GM10248 (cell line): ENCODE measurements around the gene ACMSD.

ENCODE experiments used
- CTCF ChIA-PET: fragments of 300-600 bp; sonication (Branson Sonifier 250); formaldehyde crosslinking; extraction: SDS; loops from one replicate; lab custom pipeline; 2021; ENCODE audit warnings: antibody characterized with exemption; lab: Yijun Ruan, JAX
- POLR2A ChIA-PET: fragments of 350-650 bp; sonication (Branson Sonifier 250); formaldehyde crosslinking; extraction: SDS; loops from one replicate; lab custom pipeline; 2020; ENCODE audit warnings: antibody characterized with exemption; lab: Yijun Ruan, JAX
- DNase-seq: peaks from one replicate; pipeline ENCODE4 v3.0.0; 2012; ENCODE audit errors: extremely low spot score
- TF ChIP-seq, protein P1 (sequence below): IDR thresholded peaks from 2 replicates; pipeline ENCODE4 v1.5.1; 2012; ENCODE audit warnings: mild to moderate bottlenecking, low read depth; ENCODE audit errors: extremely low read depth, missing control alignments, control extremely low read depth

The ACMSD gene

DNA sequence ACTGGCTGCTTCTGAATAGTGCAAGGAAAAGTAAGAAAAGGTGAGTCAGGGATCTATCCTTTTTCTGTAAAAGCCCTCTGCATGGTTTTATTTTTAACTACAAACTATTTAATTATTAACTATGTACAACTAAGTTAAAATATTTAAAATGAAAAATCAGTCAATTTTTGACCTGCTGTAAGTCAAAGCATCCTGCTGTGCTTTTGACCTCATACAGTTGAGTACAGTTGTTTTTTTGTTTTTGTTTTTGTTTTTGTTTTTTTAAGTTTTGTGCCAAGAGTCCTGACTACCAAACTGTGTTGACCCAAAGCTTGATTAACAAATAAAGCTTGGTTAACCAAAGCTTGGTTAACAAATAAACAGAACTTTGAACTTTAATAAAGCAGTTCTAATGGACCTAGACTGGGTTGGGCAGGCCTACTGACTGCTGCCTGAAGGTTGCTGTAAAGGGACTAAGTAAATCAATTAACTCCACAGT lies at the start of gene ACMSD:
Gene ACMSD (plus strand): TSS at position 474 of the 478 bp plus-strand sequence. CDS start 67 bp downstream, outside the sequence.
- POLR2A ChIA-PET, result no interaction called here
- no peak for DNase-seq
- CTCF ChIA-PET, result no interaction called here
- TF ChIP-seq, protein P1, sequence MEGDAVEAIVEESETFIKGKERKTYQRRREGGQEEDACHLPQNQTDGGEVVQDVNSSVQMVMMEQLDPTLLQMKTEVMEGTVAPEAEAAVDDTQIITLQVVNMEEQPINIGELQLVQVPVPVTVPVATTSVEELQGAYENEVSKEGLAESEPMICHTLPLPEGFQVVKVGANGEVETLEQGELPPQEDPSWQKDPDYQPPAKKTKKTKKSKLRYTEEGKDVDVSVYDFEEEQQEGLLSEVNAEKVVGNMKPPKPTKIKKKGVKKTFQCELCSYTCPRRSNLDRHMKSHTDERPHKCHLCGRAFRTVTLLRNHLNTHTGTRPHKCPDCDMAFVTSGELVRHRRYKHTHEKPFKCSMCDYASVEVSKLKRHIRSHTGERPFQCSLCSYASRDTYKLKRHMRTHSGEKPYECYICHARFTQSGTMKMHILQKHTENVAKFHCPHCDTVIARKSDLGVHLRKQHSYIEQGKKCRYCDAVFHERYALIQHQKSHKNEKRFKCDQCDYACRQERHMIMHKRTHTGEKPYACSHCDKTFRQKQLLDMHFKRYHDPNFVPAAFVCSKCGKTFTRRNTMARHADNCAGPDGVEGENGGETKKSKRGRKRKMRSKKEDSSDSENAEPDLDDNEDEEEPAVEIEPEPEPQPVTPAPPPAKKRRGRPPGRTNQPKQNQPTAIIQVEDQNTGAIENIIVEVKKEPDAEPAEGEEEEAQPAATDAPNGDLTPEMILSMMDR, result no peak

DNA sequence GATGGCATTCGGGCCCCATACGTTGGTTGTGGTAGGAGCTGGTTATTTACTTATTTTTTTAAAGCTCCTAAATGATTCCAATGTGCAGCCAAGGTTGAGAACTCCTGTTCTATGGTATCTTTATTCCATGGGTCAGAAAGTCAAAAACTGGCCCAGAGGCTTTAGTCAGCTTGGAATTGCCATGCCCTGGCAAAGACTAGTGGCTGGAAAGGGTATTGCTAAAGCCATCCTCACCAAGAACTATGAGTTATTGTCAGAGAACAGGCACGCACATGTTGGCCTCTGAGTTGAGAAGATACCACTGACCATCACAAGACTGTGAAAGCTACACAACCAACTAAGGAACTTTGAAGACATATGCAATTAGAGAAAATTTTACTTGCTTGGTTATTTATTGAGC lies 47.9 kb upstream of the ACMSD start:
- POLR2A ChIA-PET, result no interaction called here
- TF ChIP-seq, protein P1, result no peak
- CTCF ChIA-PET, result interaction anchor here (0.7 to 1.2 kb wide), 4 partner anchors 9 to 23 kb away, joined by 3 read pairs; no protein-coding TSS in a partner anchor
- DNase-seq, result no peak

DNA sequence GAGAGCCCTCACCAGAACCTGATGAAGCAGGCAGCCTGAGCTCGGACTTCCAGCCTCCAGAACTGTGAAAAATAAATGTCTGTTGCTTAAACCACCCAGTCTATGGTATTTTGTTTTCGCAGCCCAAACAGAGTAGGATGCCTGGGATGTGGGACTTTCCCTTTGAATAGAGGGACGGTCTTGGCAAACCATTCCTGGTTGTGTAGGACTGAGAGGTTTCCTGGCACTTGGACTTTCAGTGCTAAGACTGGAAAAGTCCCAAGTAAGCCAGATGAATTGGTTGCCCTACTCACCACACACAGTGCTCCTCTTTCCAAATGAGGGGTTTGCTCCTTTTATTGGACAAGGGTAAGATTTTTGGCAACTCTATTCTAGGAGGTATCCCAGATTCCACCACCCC lies 46.8 kb upstream of the ACMSD start:
- POLR2A ChIA-PET, result no interaction called here
- CTCF ChIA-PET, result no interaction called here
- no peak for DNase-seq
- TF ChIP-seq, protein P1, result no peak

GRCh38 chr2:134792186-134792585 lies 46.2 kb upstream of the ACMSD start:
- ChIA-PET CTCF (no interaction called here), POLR2A (no interaction called here)
- no peak for DNase-seq

GRCh38 chr2:134795765-134796164 lies 42.7 kb upstream of the ACMSD start:
- POLR2A ChIA-PET, result no interaction called here
- no peak for DNase-seq
- TF ChIP-seq, protein P1, result no peak
- CTCF ChIA-PET, result interaction anchor here (1.3 kb wide), 1 partner anchor 13 kb away, joined by 3 read pairs; no protein-coding TSS in a partner anchor

More at GRCh38 chr2:134792186-134792585, 46.2 kb upstream of the ACMSD start:
- TF ChIP-seq, protein P1, result no peak

DNA sequence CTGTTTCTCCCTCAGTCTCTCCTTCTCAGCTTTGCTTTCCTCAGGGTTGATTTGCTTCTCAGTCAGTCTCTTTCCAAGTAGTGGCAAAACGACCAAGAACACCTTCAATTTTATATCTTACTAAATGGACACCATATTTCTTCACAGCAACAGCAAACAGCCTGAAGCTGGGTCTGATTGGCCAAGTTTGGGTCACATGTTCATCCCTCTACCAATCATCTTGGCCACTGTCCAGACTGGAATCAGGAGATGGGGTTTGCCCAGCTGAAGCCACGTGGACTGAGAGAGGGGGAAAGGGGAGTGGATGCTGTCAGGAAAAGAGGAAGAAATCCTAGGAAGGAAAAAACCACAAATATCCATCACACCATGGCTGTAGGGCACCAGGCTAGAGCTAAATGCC lies 42.0 kb upstream of the ACMSD start:
- TF ChIP-seq, protein P1, result no peak
- DNase-seq, result no peak
- CTCF ChIA-PET, result no interaction called here
- POLR2A ChIA-PET, result no interaction called here
